Mammary epithelial cell (primary cell): ENCODE results near the gene SPCS2.

Source experiments
- CTCF ChIP-seq, 2 donors: IDR thresholded peaks in 1 of 2; conservative IDR thresholded peaks in 1 of 2; 2 replicates each; pipeline ENCODE4 v1.5.1; 2011 to 2012; ENCODE audit warnings: inconsistent platforms in 2 of 2, low read length in 2 of 2, mild to moderate bottlenecking in 2 of 2, control low read depth in 1 of 2, low read depth in 1 of 2; ENCODE audit not compliant: insufficient read depth in 1 of 2; ENCODE audit errors: extremely low read depth in 1 of 2
- EZH2 ChIP-seq: IDR thresholded peaks from 2 replicates; pipeline ENCODE4 v1.6.1; 2012; ENCODE audit warnings: low read length, inconsistent platforms, borderline replicate concordance

- no peak for TF ChIP-seq CTCF (conservative IDR thresholded peaks at IDR 0.05 in 1 of 2, IDR thresholded peaks at IDR 0.05 in 1 of 2; ENCODE audit: extremely low read depth in 1 of 2, insufficient read depth in 1 of 2, low read depth in 1 of 2, low read length in 2 of 2)
- no peak for TF ChIP-seq EZH2
Measured at GRCh38 chr11:75022296-75022695, 73.2 kb downstream of the SPCS2 start.
